OCI-LY1 (cell line): ENCODE measurements around the gene CBX1.

Experiments
- H2AFZ ChIP-seq: fragments of 200-600 bp; sonication (generic), shearing (Covaris generic); 2 replicates; pipeline ENCODE4 v1.6.0; 2014; ENCODE audit warnings: antibody characterized with exemption, mild to moderate bottlenecking, low read length
- H3F3A ChIP-seq: fragments of 200-600 bp; sonication (generic), shearing (Covaris generic); 2 replicates; pipeline ENCODE4 v1.6.0; 2014; ENCODE audit warnings: mild to moderate bottlenecking, antibody characterized with exemption, low read length, moderate library complexity; ENCODE audit not compliant: insufficient read depth
- H3K27ac ChIP-seq: fragments of 200-600 bp; sonication (generic); 2 replicates; pipeline ENCODE4 v1.5.1; 2014; ENCODE audit warnings: low read length, mixed run types, mild to moderate bottlenecking, low read depth; ENCODE audit not compliant: poor library complexity, severe bottlenecking
- H3K27me3 ChIP-seq: fragments of 200-600 bp; sonication (generic); 2 replicates; pipeline ENCODE4 v1.6.0; 2014; ENCODE audit warnings: antibody characterized with exemption, mild to moderate bottlenecking, low read length, moderate library complexity; ENCODE audit not compliant: insufficient read depth
- H3K36me3 ChIP-seq: fragments of 200-600 bp; sonication (generic); 2 replicates; pipeline ENCODE4 v1.6.1; 2014; ENCODE audit warnings: mild to moderate bottlenecking, antibody characterized with exemption, low read length, moderate library complexity, mixed read lengths; ENCODE audit not compliant: insufficient read depth
- H3K4me1 ChIP-seq: fragments of 200-600 bp; sonication (generic); 2 replicates; pipeline ENCODE4 v1.5.1; 2014; ENCODE audit warnings: mild to moderate bottlenecking, low read length, moderate library complexity; ENCODE audit not compliant: insufficient read depth, severe bottlenecking
- H3K4me2 ChIP-seq: fragments of 200-600 bp; sonication (generic), shearing (Covaris generic); 2 replicates; pipeline ENCODE4 v1.6.1; 2014; ENCODE audit warnings: low read length
- H3K4me3 ChIP-seq: fragments of 200-600 bp; sonication (generic); 2 replicates; pipeline ENCODE4 v1.5.1; 2014; ENCODE audit warnings: low read length, low read depth, mild to moderate bottlenecking, mixed read lengths; ENCODE audit not compliant: poor library complexity, severe bottlenecking
- H3K79me2 ChIP-seq: fragments of 200-600 bp; shearing (Covaris generic); 2 replicates; pipeline ENCODE4 v1.6.1; 2016; ENCODE audit warnings: mixed run types, low read length, mixed read lengths; ENCODE audit not compliant: insufficient read depth
- H3K9ac ChIP-seq: fragments of 200-600 bp; sonication (generic), shearing (Covaris generic); 2 replicates; pipeline ENCODE4 v1.6.1; 2014; ENCODE audit warnings: mild to moderate bottlenecking, low read length, mixed read lengths
- H3K9me2 ChIP-seq: fragments of 200-600 bp; sonication (generic), shearing (Covaris generic); 2 replicates; pipeline ENCODE4 v1.6.1; 2014; ENCODE audit warnings: low read depth, mild to moderate bottlenecking, low read length, mixed read lengths
- H3K9me3 ChIP-seq: fragments of 200-600 bp; shearing (Covaris generic); 2 replicates; pipeline ENCODE4 v1.6.1; 2014; ENCODE audit warnings: low read length, mixed read lengths
- H4K20me1 ChIP-seq: fragments of 200-600 bp; sonication (generic), shearing (Covaris generic); 2 replicates; pipeline ENCODE4 v1.6.0; 2016; ENCODE audit warnings: mild to moderate bottlenecking, low read length; ENCODE audit not compliant: insufficient read depth
- CTCF ChIP-seq: fragments of 200-600 bp; sonication (generic), shearing (Covaris generic); IDR thresholded peaks from 2 replicates; pipeline ENCODE4 v1.5.1; 2017; ENCODE audit warnings: mild to moderate bottlenecking, antibody characterized with exemption, low read length, moderate library complexity, mixed read lengths
- EZH2 ChIP-seq: fragments of 200-600 bp; sonication (generic), shearing (Covaris generic); IDR thresholded peaks from 2 replicates; pipeline ENCODE4 v1.8.0; 2017; ENCODE audit warnings: borderline replicate concordance, mixed run types, mild to moderate bottlenecking, antibody characterized with exemption, low read length, moderate library complexity, mixed read lengths

CBX1 gene

GRCh38 chr17:48144231-48144630, 43.0 kb upstream of the CBX1 start:
- H3K27ac ChIP-seq: no peak overlapping the region
- H3K79me2 ChIP-seq: no peaks in the 10 kb centered on the region
- no peaks in the 10 kb centered on the region for H3K9me2 ChIP-seq
- TF ChIP-seq EZH2 (no peak), CTCF (no peak)
- H3K27me3 ChIP-seq: no peaks in the 10 kb centered on the region
- no peaks in the 10 kb centered on the region for H3F3A ChIP-seq
- H3K36me3 ChIP-seq: no peaks in the 10 kb centered on the region
- no peak overlapping the region for H3K4me2 ChIP-seq
- no peak overlapping the region for H3K4me3 ChIP-seq
- H3K4me1 ChIP-seq: no peaks in the 10 kb centered on the region
- no peaks in the 10 kb centered on the region for H3K9me3 ChIP-seq
- H3K9ac ChIP-seq: no peak overlapping the region
- H4K20me1 ChIP-seq: no peaks in the 10 kb centered on the region
- H2AFZ ChIP-seq: no peak overlapping the region

GRCh38 chr17:48143629-48144028, 42.4 kb upstream of the CBX1 start:
- H3K27ac ChIP-seq: no peak overlapping the region
- H3K4me2 ChIP-seq: no peak overlapping the region
- no peak for TF ChIP-seq CTCF
- no peak for TF ChIP-seq EZH2
- H2AFZ ChIP-seq: no peak overlapping the region
- H3K27me3 ChIP-seq: no peaks in the 10 kb centered on the region
- no peaks in the 10 kb centered on the region for H3K9me2 ChIP-seq
- H3K36me3 ChIP-seq: no peaks in the 10 kb centered on the region
- no peak overlapping the region for H3K9ac ChIP-seq
- H3K9me3 ChIP-seq: no peaks in the 10 kb centered on the region
- H3K79me2 ChIP-seq: no peaks in the 10 kb centered on the region
- H3F3A ChIP-seq: no peaks in the 10 kb centered on the region
- H3K4me1 ChIP-seq: no peaks in the 10 kb centered on the region
- no peaks in the 10 kb centered on the region for H4K20me1 ChIP-seq
- no peak overlapping the region for H3K4me3 ChIP-seq

GRCh38 chr17:48139944-48140343, 38.7 kb upstream of the CBX1 start:
- Histone ChIP-seq H3K27me3 (no peaks in the 10 kb centered on the region), H3K27ac (no peak overlapping the region), H3K4me2 (no peak overlapping the region)

More at GRCh38 chr17:48139944-48140343, 38.7 kb upstream of the CBX1 start:
- no peak for TF ChIP-seq CTCF
- no peak for TF ChIP-seq EZH2
- H3K36me3 ChIP-seq: no peaks in the 10 kb centered on the region
- no peak overlapping the region for H2AFZ ChIP-seq
- no peaks in the 10 kb centered on the region for H3K79me2 ChIP-seq
- H3K9me3 ChIP-seq: no peaks in the 10 kb centered on the region
- no peaks in the 10 kb centered on the region for H3K4me1 ChIP-seq
- H3K9me2 ChIP-seq: no peaks in the 10 kb centered on the region
- no peak overlapping the region for H3K9ac ChIP-seq
- H3K4me3 ChIP-seq: no peak overlapping the region
- no peaks in the 10 kb centered on the region for H4K20me1 ChIP-seq
- no peaks in the 10 kb centered on the region for H3F3A ChIP-seq
